GM21723 (cell line): ENCODE results near the gene EFCAB14.
"Not testable (repeated sequence)": the region's sequence is repeated elsewhere in the genome, so short reads cannot be mapped to it uniquely, and the experiment has no call there.

Experiments used
- ATAC-seq: cut with Tn5 transposase; IDR thresholded peaks from one replicate; pipeline ENCODE4 v1.9.1; 2021; ENCODE audit warnings: mild to moderate bottlenecking, moderate library complexity; ENCODE audit not compliant: unreplicated experiment

EFCAB14 gene

GRCh38 chr1:46723901-46724300 is 5.0 kb upstream of the EFCAB14 start:
- ATAC-seq = no peak

GRCh38 chr1:46721686-46722205 is 2.8 kb upstream of the EFCAB14 start:
- ATAC-seq = no peak

GRCh38 chr1:46721204-46721603 is 2.3 kb upstream of the EFCAB14 start:
- ATAC-seq = no peak

- not testable (repeated sequence) for ATAC-seq
Measured at GRCh38 chr1:46720319-46720718, 1.4 kb upstream of the EFCAB14 start.

GRCh38 chr1:46719689-46720088 is 775 bp upstream of the EFCAB14 start:
- no peak for ATAC-seq

DNA sequence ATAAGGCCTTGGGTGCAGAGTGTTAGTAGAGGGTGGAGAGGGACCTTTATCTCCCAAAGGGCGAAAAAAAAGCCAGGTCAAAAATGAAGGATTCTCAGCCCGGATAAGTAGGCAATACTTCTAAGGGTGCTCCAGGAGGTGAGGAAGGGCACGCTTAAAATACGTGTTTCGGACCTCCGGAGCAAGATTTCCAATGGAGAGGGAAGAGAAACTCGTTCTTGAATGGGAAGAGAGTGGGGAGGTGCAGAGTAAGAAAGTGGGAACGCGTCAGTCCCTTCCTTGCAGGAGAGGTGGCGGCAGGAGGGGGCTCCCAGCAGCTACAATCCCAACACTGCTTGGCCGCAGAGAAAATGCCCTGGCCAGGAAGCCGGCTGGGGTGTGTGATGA is 581 bp downstream of the EFCAB14 start:
- no peak for ATAC-seq

GRCh38 chr1:46717654-46718053 is 1.3 kb downstream of the EFCAB14 start:
- ATAC-seq = no peak

- ATAC-seq = no peak
Measured at GRCh38 chr1:46714976-46715375, 3.9 kb downstream of the EFCAB14 start.

GRCh38 chr1:46708121-46708520 is 10.8 kb downstream of the EFCAB14 start:
- no peak for ATAC-seq

GRCh38 chr1:46705408-46705807 is 13.5 kb downstream of the EFCAB14 start:
- no peak for ATAC-seq

- no peak for ATAC-seq
Measured at GRCh38 chr1:46703927-46704641, 14.8 kb downstream of the EFCAB14 start.

DNA sequence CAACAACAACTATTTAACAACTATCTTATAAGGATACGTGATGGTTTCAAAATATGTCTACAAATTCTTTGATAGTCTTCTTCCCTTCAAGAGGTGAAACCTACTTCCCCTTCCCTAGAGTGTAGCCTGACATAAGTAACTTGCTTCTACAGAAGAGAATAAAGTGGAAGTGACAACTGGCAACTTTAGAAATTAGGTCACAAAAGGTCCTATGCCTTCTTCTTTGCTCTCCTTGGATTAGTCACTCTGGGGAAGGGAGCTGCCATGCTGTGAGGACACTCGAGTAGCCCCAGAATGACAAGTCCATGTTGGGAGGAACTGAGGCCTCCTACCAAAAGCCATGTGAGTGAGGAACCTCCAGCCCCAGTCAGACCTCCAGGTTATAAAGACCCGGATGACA is 19.2 kb downstream of the EFCAB14 start:
- ATAC-seq = no peak

- ATAC-seq = no peak
Measured at GRCh38 chr1:46697053-46697452, 21.9 kb downstream of the EFCAB14 start.

DNA sequence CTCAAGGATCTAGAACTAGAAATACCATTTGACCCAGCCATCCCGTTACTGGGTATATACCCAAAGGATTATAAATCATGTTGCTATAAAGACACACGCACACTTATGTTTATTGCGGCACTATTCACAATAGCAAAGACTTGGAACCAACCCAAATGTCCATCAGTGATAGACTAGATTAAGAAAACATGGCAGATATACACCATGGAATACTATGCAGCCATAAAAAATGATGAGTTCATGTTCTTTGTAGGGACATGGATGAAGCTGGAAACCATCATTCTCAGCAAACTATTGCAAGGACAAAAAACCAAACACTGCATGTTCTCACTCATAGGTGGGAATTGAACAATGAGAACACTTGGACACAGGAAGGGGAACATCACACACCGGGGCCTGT is 24.2 kb downstream of the EFCAB14 start:
- ATAC-seq = not testable (repeated sequence)

- ATAC-seq = no peak
Measured at GRCh38 chr1:46692811-46693770, 25.8 kb downstream of the EFCAB14 start.

- ATAC-seq = no peak
Measured at GRCh38 chr1:46691997-46692790, 26.7 kb downstream of the EFCAB14 start.

DNA sequence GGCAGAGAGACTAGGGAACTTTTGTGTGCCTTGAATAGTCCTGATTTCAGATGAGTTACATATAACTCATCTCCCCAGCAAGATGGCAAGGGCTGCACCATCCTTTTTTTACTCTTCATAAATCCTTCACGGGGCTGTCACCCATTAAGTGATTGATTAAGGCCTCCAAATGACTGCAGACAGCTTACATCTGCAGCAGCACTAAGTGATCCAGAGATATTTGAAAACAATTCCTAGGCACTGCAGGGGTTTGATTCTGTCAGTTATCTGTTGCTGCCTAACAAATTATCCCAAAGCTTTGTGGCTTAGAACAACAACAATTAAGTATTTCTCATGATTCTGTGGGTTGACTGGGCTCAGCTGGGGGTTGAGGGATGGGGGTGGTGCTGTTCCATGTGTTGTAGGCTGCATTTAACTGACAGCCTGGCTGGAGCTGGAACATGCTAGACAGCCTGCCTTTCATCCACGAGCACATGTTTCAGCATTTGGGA is 27.9 kb downstream of the EFCAB14 start:
- ATAC-seq = no peak

- no peak for ATAC-seq
Measured at GRCh38 chr1:46689897-46690296, 29.0 kb downstream of the EFCAB14 start.

DNA sequence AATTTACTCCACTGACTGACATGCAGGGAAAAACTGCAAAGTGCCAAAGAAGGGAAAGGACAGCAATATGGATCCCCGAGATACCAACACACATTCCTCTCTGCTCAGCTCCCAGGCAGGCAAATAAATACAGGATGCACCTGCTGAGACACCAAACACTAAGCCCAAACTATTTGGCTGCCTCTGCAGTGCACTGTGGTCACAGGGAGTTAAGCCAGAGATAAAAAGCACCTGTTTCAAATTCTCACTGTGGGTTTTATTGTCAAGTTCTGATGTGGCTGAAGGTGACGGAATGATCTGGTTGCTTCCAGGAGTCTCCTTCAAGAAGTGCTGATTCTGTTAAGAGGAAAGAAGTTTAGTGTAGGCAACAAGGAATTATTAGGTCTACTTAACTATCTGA is 29.6 kb downstream of the EFCAB14 start:
- ATAC-seq = no peak

DNA sequence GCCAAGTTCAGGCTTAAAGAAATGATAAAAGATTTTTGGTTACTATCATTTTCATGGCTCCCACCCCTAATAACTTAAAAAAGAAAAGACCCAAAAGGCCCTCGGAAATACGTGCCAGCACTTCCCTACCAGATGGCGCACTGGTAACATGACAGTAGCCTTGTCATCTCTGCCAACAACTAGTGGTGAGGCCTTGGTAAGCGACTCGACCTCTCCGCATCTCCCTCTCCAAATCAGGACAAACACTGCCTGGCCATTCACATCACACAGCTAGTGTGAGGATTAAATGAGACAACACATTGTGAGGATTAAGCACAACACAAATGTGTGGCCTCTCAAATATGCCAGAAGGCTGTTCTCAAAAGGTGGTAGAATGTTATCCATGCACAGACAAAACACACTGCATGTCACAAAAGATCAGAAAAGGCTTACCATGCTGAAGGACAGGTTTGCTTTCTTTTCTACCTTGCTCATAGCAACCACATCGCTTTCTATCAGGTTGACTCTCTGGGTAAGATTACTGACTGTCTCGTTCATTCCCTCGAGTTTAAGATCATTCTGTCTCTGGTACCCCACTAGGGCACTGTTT is 30.9 kb downstream of the EFCAB14 start:
- no peak for ATAC-seq
